Ovary (tissue), 3 donors: ENCODE measurements around the gene KLLN.

ENCODE experiments used
- CTCF ChIP-seq, 3 donors: fragments of 450-650 bp in 2 of 3; fragments of 200-600 bp in 1 of 3; IDR thresholded peaks; one replicate each; pipeline versions ENCODE4 v1.5.1 to v1.8.0; 2016 to 2022; ENCODE audit warnings: antibody characterized with exemption in 3 of 3, mild to moderate bottlenecking in 1 of 3
- EP300 ChIP-seq: sonication (generic); formaldehyde crosslinking; IDR thresholded peaks from one replicate; pipeline ENCODE4 v1.6.1; 2017; ENCODE audit warnings: antibody characterized with exemption
- donor health status: DM: no; HTN: no; CAD: no.

GRCh38 chr10:87896216-87896615 lies 32.9 kb upstream of the KLLN start:
- no peak for TF ChIP-seq CTCF (IDR thresholded peaks at IDR 0.05)
- TF ChIP-seq EP300: no peak
